Stimulated activated CD8-positive, alpha-beta memory T cell treated with anti-CD3 and anti-CD28 coated beads, Interleukin-7, amount 100 ng/mL, for 4 hours (primary cell): Measurements from ENCODE around the gene NME1.
"Not testable (repeated sequence)": the region's sequence is repeated elsewhere in the genome, so short reads cannot be mapped to it uniquely, and the experiment has no call there.

Experiments used
- DNase-seq, 2 donors: peaks; one replicate each; pipeline ENCODE4 v3.0.0-alpha.2; 2020; ENCODE audit warnings: low read depth in 2 of 2

The NME1 gene

GRCh38 chr17:51144266-51145022 lies 8.9 kb upstream of the NME1 start:
- no peak for DNase-seq

GRCh38 chr17:51147650-51148049 lies 5.7 kb upstream of the NME1 start:
- no peak for DNase-seq

DNA sequence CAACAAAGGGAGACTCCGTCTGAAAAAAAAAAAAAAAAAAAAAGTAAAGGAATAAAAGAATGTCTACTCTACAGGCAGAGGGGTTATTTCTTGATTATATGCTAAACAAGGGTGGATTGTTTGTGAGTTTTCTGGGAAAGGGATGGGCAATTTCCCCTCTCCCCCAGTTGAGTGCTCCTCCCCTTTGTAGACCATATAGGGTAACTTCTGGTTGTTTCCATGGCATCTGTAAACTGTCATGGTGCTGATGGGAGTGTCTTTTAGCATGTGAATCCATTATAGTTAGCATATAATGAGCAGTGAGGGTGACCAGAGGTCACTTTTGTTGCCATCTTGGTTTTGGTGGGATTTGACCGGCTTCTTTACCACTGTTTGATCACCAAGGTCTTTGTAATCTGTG lies 4.2 kb upstream of the NME1 start:
- DNase-seq: no peak

GRCh38 chr17:51150932-51151331 lies 2.4 kb upstream of the NME1 start:
- DNase-seq: no peak

GRCh38 chr17:51152766-51153209 lies 571 bp upstream of the NME1 start:
- no peak for DNase-seq

GRCh38 chr17:51154176-51154575 lies 817 bp downstream of the NME1 start:
- DNase-seq: no peak

GRCh38 chr17:51155416-51155815 lies 2.1 kb downstream of the NME1 start:
- DNase-seq: no peak

GRCh38 chr17:51159604-51160003 lies 6.2 kb downstream of the NME1 start:
- DNase-seq: no peak

DNA sequence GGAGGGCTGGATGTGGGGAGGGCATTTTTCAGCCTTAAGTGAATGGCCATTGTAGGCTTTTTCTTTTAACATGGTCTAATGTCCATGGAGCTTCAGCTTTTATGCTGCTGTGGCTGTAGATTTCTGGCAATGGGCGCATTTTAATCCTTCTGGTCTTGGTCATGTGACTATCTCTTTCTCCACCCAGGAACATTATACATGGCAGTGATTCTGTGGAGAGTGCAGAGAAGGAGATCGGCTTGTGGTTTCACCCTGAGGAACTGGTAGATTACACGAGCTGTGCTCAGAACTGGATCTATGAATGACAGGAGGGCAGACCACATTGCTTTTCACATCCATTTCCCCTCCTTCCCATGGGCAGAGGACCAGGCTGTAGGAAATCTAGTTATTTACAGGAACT lies 8.2 kb downstream of the NME1 start:
- DNase-seq: no peak

GRCh38 chr17:51164911-51165679 lies 11.7 kb downstream of the NME1 start:
- DNase-seq: no peak

- DNase-seq: peak in 1 of 2 donors; percentile 6
Measured at GRCh38 chr17:51165680-51166197, 12.4 kb downstream of the NME1 start.

- DNase-seq: peak; percentile 37 to 73
Measured at GRCh38 chr17:51166198-51166986, 13.0 kb downstream of the NME1 start, which contains the start of gene NME2. Gene NME2, plus strand, starts transcription at chr17:51166411. Its CDS starts 420 bp downstream, at chr17:51166831.

DNA sequence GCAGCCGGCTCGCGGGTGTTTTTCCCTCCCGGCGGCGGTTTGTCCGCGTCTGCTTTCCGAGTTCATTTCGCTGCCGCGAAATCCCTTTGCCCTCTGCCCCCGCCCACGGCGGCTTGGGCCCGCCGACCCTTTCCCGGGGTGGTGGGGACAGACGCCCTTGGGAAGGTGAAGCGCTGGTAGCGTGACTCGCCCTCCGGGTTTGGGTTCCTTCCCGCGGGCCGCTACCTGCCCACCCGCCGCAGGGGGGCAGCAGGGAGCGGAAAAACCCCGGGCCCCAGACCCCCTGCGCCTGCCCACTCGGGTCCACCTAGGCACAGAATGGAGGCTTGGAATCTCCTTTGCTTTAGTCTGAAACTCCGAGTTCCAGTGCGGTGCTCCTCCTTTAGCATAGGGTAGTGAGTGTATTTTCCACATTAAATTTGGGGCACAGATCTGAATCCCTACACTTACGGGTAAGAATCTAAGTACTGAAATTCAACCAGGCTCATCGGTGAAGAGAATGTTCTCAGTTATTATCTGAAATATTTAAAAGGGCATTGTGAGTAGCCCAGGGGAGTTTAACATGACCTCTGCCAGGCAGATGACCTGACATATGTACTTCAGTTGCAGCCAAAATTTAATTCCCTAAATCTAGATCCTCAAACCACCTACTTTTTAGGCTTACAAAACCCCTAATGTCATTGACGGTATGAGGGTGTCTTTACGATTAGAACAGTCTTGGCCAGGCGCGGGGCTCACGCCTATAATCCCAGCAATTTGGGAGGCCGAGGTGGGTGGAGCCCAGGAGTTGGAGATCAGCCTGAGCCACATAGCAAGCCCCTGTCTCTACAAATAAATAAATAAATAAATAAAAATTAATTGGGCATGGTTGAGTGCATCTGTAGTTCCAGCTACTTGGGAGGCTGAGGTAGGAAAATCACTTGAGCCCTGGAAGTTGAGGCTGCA lies 13.9 kb downstream of the NME1 start:
- DNase-seq: peak; percentile 24 to 64

GRCh38 chr17:51169340-51169739 lies 16.0 kb downstream of the NME1 start:
- DNase-seq: no peak

DNA sequence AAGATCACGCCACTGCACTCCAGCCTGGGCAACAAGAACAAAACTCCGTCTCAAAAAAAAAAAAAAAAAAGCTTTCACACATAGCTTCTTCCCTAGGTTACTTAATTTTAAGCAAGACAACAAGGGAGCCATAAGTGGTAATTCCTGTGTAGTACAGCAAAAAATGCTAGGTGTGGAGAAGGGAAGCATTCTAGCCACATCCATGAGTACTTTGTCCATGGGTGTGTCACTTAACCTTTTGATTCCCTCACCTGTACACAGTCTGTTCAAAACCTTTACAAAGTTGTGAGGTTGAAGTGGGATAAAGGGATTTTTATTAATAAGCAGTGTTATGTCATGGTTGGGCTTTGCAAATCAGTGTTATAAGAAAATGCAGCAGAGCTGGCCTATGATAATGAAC lies 17.4 kb downstream of the NME1 start:
- no peak for DNase-seq

GRCh38 chr17:51172030-51172429 lies 18.7 kb downstream of the NME1 start:
- DNase-seq: not testable (repeated sequence)

GRCh38 chr17:51180486-51180885 lies 27.1 kb downstream of the NME1 start:
- DNase-seq: no peak

- no peak for DNase-seq
Measured at GRCh38 chr17:51184124-51184523, 30.8 kb downstream of the NME1 start.

DNA sequence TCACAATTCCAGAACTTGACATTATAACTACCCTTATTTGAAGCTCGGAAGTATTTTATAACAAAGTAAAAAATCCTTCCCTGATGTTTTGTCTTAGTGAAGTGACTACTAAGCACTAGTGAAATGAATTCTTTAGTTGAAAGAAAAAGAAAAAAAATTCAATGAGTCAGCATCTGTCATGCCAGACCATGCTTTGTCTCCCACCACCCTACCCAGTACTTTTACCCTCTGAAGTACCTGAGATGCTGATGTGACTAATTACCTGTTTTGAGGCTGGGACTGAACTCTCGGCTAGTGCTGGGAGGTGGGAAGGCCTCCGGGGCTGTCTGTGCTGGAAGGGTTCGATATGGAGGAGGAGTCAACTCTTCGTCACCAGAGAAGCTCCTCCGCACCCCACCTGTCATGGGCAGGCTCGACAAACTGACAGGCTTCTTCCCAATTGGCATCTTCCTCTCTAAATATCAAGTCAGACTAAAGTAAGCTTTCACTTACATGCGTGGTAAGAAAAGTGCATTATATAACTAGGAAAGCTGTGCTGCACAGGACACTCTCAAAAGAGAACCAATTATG lies 32.5 kb downstream of the NME1 start:
- DNase-seq: no peak

DNA sequence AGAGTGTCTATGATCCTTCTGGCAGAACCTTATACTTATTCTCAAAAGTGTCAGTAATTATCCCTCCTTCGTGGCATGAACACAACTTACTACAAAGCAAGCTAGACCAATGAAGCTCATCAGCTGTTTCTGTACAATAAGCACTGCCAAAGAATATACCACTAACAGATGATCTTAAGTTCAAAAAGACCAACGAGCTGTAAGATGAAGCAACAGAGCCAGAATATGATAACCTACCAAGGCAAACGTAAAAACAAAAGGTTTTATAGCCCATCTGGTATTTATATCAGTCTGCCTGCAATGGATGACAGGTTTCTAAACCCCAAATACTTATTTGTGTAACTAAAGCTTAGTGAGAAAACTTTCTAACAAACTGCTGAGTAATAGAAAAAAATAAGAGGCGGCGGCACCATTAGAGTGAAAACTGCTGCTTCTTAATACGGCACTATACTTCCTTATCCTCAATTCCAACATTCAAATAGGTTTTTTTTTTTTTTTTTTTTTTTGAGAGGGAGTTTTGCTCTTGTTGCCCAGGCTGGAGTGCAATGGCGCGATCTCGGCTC lies 35.0 kb downstream of the NME1 start:
- no peak for DNase-seq
